ENCODE results near the gene TRPT1. TPM values are rescaled to one million over a fixed set of nuclear protein-coding genes. Genes with fewer than 3 reads are reported as not detected.
A peak's percentile ranks its signal among the peaks of the same experiment; 100 is the strongest.

TRPT1 gene
- total RNA-seq, 2 experiments from 2014 or later: 23.9 to 27.1 TPM

DNA sequence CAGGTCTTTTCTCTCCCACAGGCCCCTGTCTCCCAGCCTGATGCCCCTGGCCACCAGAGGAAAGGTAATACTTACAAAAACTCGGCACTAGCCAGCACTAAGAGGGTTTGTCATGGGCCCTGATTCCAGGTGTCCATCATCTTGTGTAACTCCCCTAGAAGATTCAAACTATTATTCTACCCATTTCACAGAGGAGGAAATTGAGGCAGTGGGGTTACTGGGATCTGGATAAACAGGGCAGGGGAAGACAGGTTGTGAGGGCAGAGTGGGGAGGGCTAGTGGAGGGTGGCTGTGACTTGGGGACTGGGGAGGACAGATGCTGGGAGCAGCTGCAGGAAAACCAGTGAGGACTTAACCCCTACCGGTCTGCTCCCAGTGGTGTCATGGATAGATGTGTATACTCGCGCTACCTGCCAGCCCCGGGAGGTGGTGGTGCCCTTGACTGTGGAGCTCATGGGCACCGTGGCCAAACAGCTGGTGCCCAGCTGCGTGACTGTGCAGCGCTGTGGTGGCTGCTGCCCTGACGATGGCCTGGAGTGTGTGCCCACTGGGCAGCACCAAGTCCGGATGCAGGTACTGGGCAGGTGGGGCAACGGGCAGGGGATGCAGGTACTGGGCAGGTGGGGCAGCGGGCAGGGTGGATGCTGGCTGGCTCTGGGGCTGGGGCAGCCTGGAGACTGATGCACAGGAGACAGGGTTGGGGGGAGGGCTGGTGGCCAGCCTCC, 9.6 kb upstream of the TRPT1 start:
- peak overlapping the region; percentile 84 for H3K4me3 Mint-ChIP-seq
- DNase-seq (no peak), ATAC-seq (no peak)
- H3K27ac Mint-ChIP-seq: peak overlapping the region; percentile 81
- peaks cover 32% of the 10 kb centered on the region for H3K36me3 Mint-ChIP-seq (ENCODE audit: low read depth)
- H3K9me3 Mint-ChIP-seq (ENCODE audit: low read depth): no peaks in the 10 kb centered on the region
- intact Hi-C loops (cut with DNase I, micrococcal nuclease): no loop called here
- peaks cover 22% of the 10 kb centered on the region for H3K4me1 Mint-ChIP-seq
- H3K27me3 Mint-ChIP-seq: no peaks in the 10 kb centered on the region
- ChIA-PET CTCF (interaction anchor here (0.8 to 2.0 kb wide), 2 partner anchors 31 to 32 kb away, joined by 4 to 5 read pairs; no protein-coding TSS in a partner anchor), POLR2A (no interaction called here)

GRCh38 chr11:64234647-64235379, 8.8 kb upstream of the TRPT1 start:
- H3K9me3 Mint-ChIP-seq (ENCODE audit: low read depth): no peaks in the 10 kb centered on the region
- no peaks in the 10 kb centered on the region for H3K27me3 Mint-ChIP-seq
- ATAC-seq (peak; percentile 49), DNase-seq (peak; percentile 73)
- peaks cover 27% of the 10 kb centered on the region for H3K36me3 Mint-ChIP-seq (ENCODE audit: low read depth)
- H3K4me1 Mint-ChIP-seq: peaks cover 17% of the 10 kb centered on the region
- H3K4me3 Mint-ChIP-seq: peak overlapping the region; percentile 84
- intact Hi-C loops (cut with DNase I, micrococcal nuclease): loop anchor here in 1 of 2 experiments (5.0 kb wide), 1 partner anchor 248 kb away; the partner anchor contains the start of gene OTUB1
- ChIA-PET CTCF (interaction anchor here (2.0 kb wide), 1 partner anchor 30 kb away, joined by 5 read pairs; no protein-coding TSS in a partner anchor), POLR2A (no interaction called here)
- H3K27ac Mint-ChIP-seq: peak overlapping the region; percentile 81

DNA sequence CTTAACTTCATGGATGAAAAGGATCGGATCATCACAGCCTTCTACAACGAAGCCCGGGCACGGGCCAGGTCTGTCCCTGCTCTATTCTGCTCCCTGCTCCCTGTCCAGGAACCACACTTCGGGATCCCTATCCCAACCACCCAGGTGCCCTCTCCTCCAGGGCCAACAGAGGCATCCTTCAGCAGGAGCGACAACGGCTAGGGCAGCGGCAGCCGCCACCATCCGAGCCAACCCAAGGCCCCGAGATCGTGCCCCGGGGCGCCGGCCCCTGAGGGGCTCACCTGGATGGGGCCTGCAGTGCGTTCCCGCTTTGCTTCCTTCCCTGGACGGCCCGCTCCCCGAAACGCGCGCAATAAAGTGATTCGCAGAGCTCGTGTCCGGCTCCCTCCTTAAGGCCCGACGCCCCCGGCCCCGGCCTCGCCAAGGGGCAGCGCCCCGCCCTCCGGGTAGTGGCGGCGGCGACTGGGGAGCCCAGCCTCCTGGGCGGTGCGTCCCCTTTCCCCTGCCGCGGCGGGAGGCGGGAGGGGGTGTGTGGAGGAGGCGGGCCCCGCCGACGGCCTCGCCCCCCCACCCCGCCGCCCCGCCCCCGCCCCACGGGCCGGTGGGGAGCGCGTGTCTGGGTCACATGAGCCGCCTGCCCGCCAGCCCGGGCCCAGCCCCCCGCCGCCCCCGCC, 8.1 kb upstream of the TRPT1 start, which contains the start of gene VEGFB:
Gene VEGFB, plus strand, starts transcription at position 672 of the 674 bp plus-strand sequence. CDS start 250 bp downstream, outside the sequence.
- no peaks in the 10 kb centered on the region for H3K27me3 Mint-ChIP-seq
- H3K36me3 Mint-ChIP-seq (ENCODE audit: low read depth): peaks cover 26% of the 10 kb centered on the region
- peak within 1 kb of the TSS; percentile 81 for H3K27ac Mint-ChIP-seq
- peak; percentile 81 for DNase-seq
- ATAC-seq: peak; percentile 49
- CTCF ChIA-PET: no interaction called here
- POLR2A ChIA-PET: no interaction called here
- H3K4me3 Mint-ChIP-seq: peak within 1 kb of the TSS; percentile 84
- no peaks in the 10 kb centered on the region for H3K9me3 Mint-ChIP-seq (ENCODE audit: low read depth)
- intact Hi-C loops (cut with DNase I, micrococcal nuclease): loop anchor here in 1 of 2 experiments (5.0 kb wide), 1 partner anchor 247 kb away; the partner anchor contains the start of gene OTUB1
- H3K4me1 Mint-ChIP-seq: peaks cover 22% of the 10 kb centered on the region

DNA sequence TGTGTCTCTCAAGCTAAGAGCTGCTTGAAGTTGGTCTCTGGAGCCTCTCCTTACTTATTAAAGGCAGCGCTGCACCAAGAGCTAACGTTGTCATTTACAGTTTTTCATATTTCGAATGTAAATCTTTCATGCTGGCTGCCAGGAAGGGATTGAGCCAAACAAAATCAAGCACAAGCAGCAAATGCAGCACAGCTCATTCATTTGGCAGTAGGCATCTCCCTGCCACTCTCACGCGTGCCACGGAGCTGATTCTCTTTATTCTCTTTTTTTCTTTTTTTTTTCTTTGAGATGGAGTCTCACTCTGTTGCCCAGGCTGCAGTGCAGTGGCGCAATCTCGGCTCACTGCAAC, 7.0 kb upstream of the TRPT1 start:
- Mint-ChIP-seq H3K9me3 (ENCODE audit: low read depth) (no peaks in the 10 kb centered on the region), H3K4me1 (peaks cover 30% of the 10 kb centered on the region), H3K4me3 (peak overlapping the region; percentile 57), H3K36me3 (ENCODE audit: low read depth) (peaks cover 18% of the 10 kb centered on the region), H3K27me3 (no peaks in the 10 kb centered on the region), H3K27ac (no peak overlapping the region)
- intact Hi-C loops (cut with DNase I, micrococcal nuclease): loop anchor here in 1 of 2 experiments (5.0 kb wide), 1 partner anchor 246 kb away; the partner anchor contains the start of gene OTUB1
- ATAC-seq (no peak), DNase-seq (no peak)
- ChIA-PET POLR2A (no interaction called here), CTCF (interaction anchor here (1.1 to 1.9 kb wide), 2 partner anchors 9 to 28 kb away, joined by 3 to 6 read pairs; no protein-coding TSS in a partner anchor)

DNA sequence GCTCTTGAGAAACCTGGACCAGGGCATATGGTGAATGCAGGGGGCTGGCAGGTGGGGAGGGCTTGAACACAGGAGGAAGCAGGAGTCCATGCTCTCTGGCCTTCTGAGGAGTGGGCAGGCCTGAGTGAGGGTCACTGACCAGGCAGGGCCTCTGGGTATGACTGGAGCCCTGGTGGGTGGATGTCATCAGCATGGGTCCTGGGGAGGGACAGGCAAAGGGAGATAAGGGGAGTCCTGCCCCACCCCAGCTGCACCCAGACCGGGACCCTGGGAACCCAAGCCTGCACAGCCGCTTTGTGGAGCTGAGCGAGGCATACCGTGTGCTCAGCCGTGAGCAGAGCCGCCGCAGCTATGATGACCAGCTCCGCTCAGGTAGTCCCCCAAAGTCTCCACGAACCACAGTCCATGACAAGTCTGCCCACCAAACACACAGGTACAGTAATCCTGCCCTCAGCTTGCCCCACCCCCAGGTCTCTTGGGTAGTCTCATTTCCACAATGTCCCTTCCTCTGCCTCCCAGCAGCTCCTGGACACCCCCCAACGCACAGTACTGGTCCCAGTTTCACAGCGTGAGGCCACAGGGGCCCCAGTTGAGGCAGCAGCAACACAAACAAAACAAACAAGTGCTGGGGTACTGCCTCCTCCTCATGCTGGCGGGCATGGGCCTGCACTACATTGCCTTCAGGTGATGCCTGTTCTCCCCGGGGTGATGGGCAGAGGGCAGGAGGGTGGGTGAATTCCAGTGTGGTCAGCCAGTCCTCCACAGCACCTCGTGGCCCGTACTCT, 6.4 kb upstream of the TRPT1 start:
- peaks cover 12% of the 10 kb centered on the region for H3K36me3 Mint-ChIP-seq (ENCODE audit: low read depth)
- peak overlapping the region; percentile 76 for H3K4me3 Mint-ChIP-seq
- no peaks in the 10 kb centered on the region for H3K9me3 Mint-ChIP-seq (ENCODE audit: low read depth)
- H3K4me1 Mint-ChIP-seq: peaks cover 35% of the 10 kb centered on the region
- H3K27me3 Mint-ChIP-seq: no peaks in the 10 kb centered on the region
- intact Hi-C loops (cut with DNase I, micrococcal nuclease): loop anchor here in 1 of 2 experiments (5.0 kb wide), 1 partner anchor 245 kb away; the partner anchor contains the start of gene OTUB1
- no peak for DNase-seq
- H3K27ac Mint-ChIP-seq: peak overlapping the region; percentile 6
- ATAC-seq: no peak
- CTCF ChIA-PET: interaction anchor here (1.1 to 2.0 kb wide), 3 partner anchors 9 to 28 kb away, joined by 3 to 6 read pairs (median 5); partner anchors contain the start of gene FKBP2
- POLR2A ChIA-PET: interaction anchor here (0.8 kb wide), 1 partner anchor 29 kb away, joined by 3 read pairs; no protein-coding TSS in a partner anchor

DNA sequence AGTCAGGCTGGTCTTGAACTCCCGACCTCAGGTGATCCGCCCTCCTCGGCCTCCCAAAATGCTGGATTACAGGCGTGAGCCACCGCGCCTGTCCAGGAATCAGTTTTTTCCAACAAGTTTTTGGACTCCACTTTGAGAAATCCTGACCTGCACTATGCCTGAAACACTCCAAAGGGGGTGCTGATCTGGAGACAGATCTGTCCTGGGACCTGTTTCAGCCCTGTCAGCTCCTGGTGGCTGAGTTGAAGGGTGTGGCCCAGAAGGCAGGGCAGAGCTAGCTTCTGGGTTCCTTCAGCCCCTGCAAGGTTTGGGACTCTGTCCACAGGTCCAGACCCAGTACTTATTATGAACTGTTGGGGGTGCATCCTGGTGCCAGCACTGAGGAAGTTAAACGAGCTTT, 5.6 kb upstream of the TRPT1 start:
- ChIA-PET POLR2A (interaction anchor here (0.8 kb wide), 1 partner anchor 30 kb away, joined by 3 read pairs; no protein-coding TSS in a partner anchor), CTCF (interaction anchor here (0.7 to 2.0 kb wide), 3 partner anchors 10 to 69 kb away, joined by 3 to 6 read pairs (median 5); partner anchors contain the start of gene FKBP2)
- Mint-ChIP-seq H3K36me3 (ENCODE audit: low read depth) (peaks cover 7% of the 10 kb centered on the region), H3K27me3 (no peaks in the 10 kb centered on the region), H3K9me3 (ENCODE audit: low read depth) (no peaks in the 10 kb centered on the region), H3K4me3 (peak overlapping the region; percentile 76), H3K4me1 (peaks cover 38% of the 10 kb centered on the region), H3K27ac (no peak overlapping the region)
- no peak for ATAC-seq
- no peak for DNase-seq
- intact Hi-C loops (cut with DNase I, micrococcal nuclease): loop anchor here in 1 of 2 experiments (5.0 kb wide), 1 partner anchor 244 kb away; the partner anchor contains the start of gene OTUB1

DNA sequence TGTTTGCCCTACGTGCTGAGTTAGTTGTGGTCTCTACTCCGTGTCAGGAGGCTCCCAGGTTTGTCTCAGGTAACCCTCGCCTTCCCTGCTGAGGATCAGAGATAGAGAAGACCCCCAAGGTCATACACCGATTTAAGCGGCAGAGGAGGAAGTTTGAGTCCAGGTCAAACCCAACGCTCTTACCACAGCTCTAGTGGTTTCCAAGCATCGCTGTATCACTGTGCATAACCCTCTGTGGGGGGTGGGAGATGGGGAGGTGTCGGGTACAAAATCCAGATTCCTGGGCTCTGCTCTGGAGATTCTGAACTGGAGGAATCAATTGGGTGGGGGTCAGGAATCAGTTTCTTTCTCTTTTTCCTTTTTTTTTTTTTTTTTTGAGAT, 5.0 kb upstream of the TRPT1 start:
- peaks cover 7% of the 10 kb centered on the region for H3K36me3 Mint-ChIP-seq (ENCODE audit: low read depth)
- ChIA-PET POLR2A (interaction anchor here (1.1 kb wide), 1 partner anchor 73 kb away, joined by 3 read pairs; no protein-coding TSS in a partner anchor), CTCF (interaction anchor here (0.7 to 2.0 kb wide), 2 partner anchors 10 to 70 kb away, joined by 3 to 5 read pairs; partner anchors contain the start of gene FKBP2)
- peaks cover 38% of the 10 kb centered on the region for H3K4me1 Mint-ChIP-seq
- intact Hi-C loops (cut with DNase I, micrococcal nuclease): loop anchor here (1.0 to 5.0 kb wide), 7 partner anchors 10 to 244 kb away; partner anchors contain the start of genes FKBP2 (in 2 of the 2), ESRRA (in 1 of the 2), GPR137 (in 1 of the 2) and OTUB1 (in 1 of the 2)
- ATAC-seq (no peak), DNase-seq (no peak)
- no peaks in the 10 kb centered on the region for H3K27me3 Mint-ChIP-seq
- H3K4me3 Mint-ChIP-seq: peak overlapping the region; percentile 76
- H3K9me3 Mint-ChIP-seq (ENCODE audit: low read depth): no peaks in the 10 kb centered on the region
- peak overlapping the region; percentile 74 for H3K27ac Mint-ChIP-seq

GRCh38 chr11:64230171-64230984, 4.4 kb upstream of the TRPT1 start, which contains the start of gene DNAJC4:
TSS of gene DNAJC4 (plus strand) at chr11:64230548. CDS start at chr11:64230855, 307 bp downstream.
- peak within 1 kb of the TSS; percentile 74 for H3K27ac Mint-ChIP-seq
- no peaks in the 10 kb centered on the region for H3K9me3 Mint-ChIP-seq (ENCODE audit: low read depth)
- peak; percentile 94 for DNase-seq
- intact Hi-C loops (cut with DNase I, micrococcal nuclease): loop anchor here (1.0 to 5.0 kb wide), 7 partner anchors 11 to 243 kb away; partner anchors contain the start of genes FKBP2 (in 2 of the 2), ESRRA (in 1 of the 2), GPR137 (in 1 of the 2) and OTUB1 (in 1 of the 2)
- ATAC-seq: peak; percentile 61
- H3K4me3 Mint-ChIP-seq: peak within 1 kb of the TSS; percentile 76
- ChIA-PET CTCF (interaction anchor here (0.7 to 2.0 kb wide), 2 partner anchors 11 to 852 kb away, joined by 3 to 5 read pairs; partner anchors contain the start of gene FKBP2), POLR2A (interaction anchor here (1.1 kb wide), 1 partner anchor 74 kb away, joined by 3 read pairs; no protein-coding TSS in a partner anchor)
- H3K27me3 Mint-ChIP-seq: no peaks in the 10 kb centered on the region
- H3K36me3 Mint-ChIP-seq (ENCODE audit: low read depth): peaks cover 5% of the 10 kb centered on the region
- H3K4me1 Mint-ChIP-seq: peaks cover 35% of the 10 kb centered on the region

- ChIA-PET POLR2A (interaction anchor here (1.1 kb wide), 1 partner anchor 75 kb away, joined by 3 read pairs; no protein-coding TSS in a partner anchor), CTCF (interaction anchor here (0.7 kb wide), 1 partner anchor 853 kb away, joined by 3 read pairs; no protein-coding TSS in a partner anchor)
- H3K27ac Mint-ChIP-seq: peak overlapping the region; percentile 60
- no peaks in the 10 kb centered on the region for H3K9me3 Mint-ChIP-seq (ENCODE audit: low read depth)
- intact Hi-C loops (cut with DNase I, micrococcal nuclease): loop anchor here (1.0 to 5.0 kb wide), 7 partner anchors 12 to 242 kb away; partner anchors contain the start of genes FKBP2 (in 2 of the 2), ESRRA (in 1 of the 2), GPR137 (in 1 of the 2) and OTUB1 (in 1 of the 2)
- peaks cover 4% of the 10 kb centered on the region for H3K36me3 Mint-ChIP-seq (ENCODE audit: low read depth)
- peaks cover 35% of the 10 kb centered on the region for H3K4me1 Mint-ChIP-seq
- H3K4me3 Mint-ChIP-seq: peak overlapping the region; percentile 76
- no peaks in the 10 kb centered on the region for H3K27me3 Mint-ChIP-seq
- DNase-seq: no peak
- ATAC-seq: no peak
These were observed 3.8 kb upstream of the TRPT1 start for GRCh38 chr11:64229744-64230170.

All from activated CD4-positive, alpha-beta T cell treated with anti-CD3 and anti-CD28 coated beads for 36 hours (primary cell).